Activated CD4-positive, alpha-beta T cell treated with anti-CD3 and anti-CD28 coated beads, Interleukin-2, amount 50 U/mL, for 48 hours (primary cell): Measurements from ENCODE around the gene IGFLR1.

Source experiments
- DNase-seq, 2 experiments: peaks; one replicate each; pipeline ENCODE4 v3.0.0-alpha.2; 2020

Gene IGFLR1

GRCh38 chr19:35742121-35742724, at the start of gene IGFLR1:
IGFLR1 (minus strand) TSS chr19:35742452; CDS start chr19:35741180, 1,272 bp downstream.
- peak; percentile 74 to 81 for DNase-seq

GRCh38 chr19:35791814-35792279, 49.6 kb upstream of the IGFLR1 start:
- no peak for DNase-seq

- DNase-seq = peak in 1 of 2 experiments; percentile 16
These were observed 48.9 kb upstream of the IGFLR1 start for GRCh38 chr19:35790981-35791813.

GRCh38 chr19:35789978-35790944, 48.0 kb upstream of the IGFLR1 start:
- no peak for DNase-seq

- DNase-seq = no peak
These were observed 47.1 kb upstream of the IGFLR1 start for GRCh38 chr19:35789195-35789977.

GRCh38 chr19:35788205-35788960, 46.1 kb upstream of the IGFLR1 start:
- DNase-seq = no peak

GRCh38 chr19:35787227-35787799, 45.1 kb upstream of the IGFLR1 start:
- DNase-seq = no peak

- no peak for DNase-seq
These were observed 44.3 kb upstream of the IGFLR1 start for GRCh38 chr19:35786299-35787160.

GRCh38 chr19:35785339-35785627, 43.0 kb upstream of the IGFLR1 start:
- DNase-seq = no peak

- no peak for DNase-seq
These were observed 42.5 kb upstream of the IGFLR1 start for GRCh38 chr19:35784503-35785338.

GRCh38 chr19:35783469-35784434, 41.5 kb upstream of the IGFLR1 start:
- DNase-seq = no peak

- DNase-seq = no peak
These were observed 40.3 kb upstream of the IGFLR1 start for GRCh38 chr19:35782589-35782988.

- DNase-seq = no peak
These were observed 39.4 kb upstream of the IGFLR1 start for GRCh38 chr19:35781650-35782049.

- no peak for DNase-seq
These were observed 38.5 kb upstream of the IGFLR1 start for GRCh38 chr19:35780717-35781116.

- no peak for DNase-seq
These were observed 37.8 kb upstream of the IGFLR1 start for GRCh38 chr19:35780058-35780457.

GRCh38 chr19:35779033-35779432, 36.8 kb upstream of the IGFLR1 start:
- no peak for DNase-seq

GRCh38 chr19:35777961-35778360, 35.7 kb upstream of the IGFLR1 start:
- no peak for DNase-seq
